SKM-1 treated with dmso at 0.1 percent for 144 hours (cell line): ENCODE results near the gene ZNF727.
"Not testable (repeated sequence)": the region's sequence is repeated elsewhere in the genome, so short reads cannot be mapped to it uniquely, and the experiment has no call there.

Experiments used
- DNase-seq: peaks from one replicate; lab custom pipeline; 2025; ENCODE audit not compliant: unreplicated experiment; lab: John Stamatoyannopoulos, UW

The ZNF727 gene

DNA sequence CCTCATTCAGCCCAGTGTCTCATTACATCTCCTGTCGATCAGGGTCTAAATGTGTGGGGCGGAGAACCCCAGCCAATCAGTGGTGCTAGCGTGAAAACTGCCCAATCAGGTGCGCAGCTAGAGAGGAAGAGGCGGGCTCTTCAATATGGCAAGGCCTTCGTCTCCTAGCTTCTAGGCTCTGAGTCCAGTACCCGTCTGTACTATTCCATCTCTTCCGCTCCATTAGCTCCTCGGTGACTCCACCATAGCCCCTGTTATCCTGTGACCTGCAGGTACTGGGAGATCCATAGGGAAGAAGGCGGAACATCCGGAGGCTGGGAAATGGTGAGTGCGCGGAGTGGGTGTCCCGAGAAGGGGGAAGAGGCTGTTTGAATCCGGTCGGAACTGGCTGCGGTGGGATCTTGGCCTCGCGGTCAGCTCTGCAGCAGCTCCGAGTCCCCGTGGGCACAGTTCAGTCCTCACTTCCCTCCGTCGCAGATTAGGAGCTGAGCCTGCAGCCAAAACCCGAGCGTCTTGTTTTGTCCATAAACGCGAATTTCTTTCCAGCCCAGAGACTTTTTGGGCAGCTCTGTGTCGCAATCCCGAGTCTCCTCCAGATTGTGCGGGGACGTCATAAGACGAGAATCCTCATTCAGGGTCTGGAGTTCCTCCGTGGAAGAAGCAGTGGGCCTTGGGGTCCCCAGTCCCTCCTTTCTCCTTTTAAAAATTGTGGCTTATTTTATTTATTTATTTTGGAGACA is at the start of gene ZNF727:
Gene ZNF727, plus strand, starts transcription at position 134 of the 740 bp plus-strand sequence. Its CDS starts 188 bp downstream, at position 322.
- DNase-seq, result no peak

DNA sequence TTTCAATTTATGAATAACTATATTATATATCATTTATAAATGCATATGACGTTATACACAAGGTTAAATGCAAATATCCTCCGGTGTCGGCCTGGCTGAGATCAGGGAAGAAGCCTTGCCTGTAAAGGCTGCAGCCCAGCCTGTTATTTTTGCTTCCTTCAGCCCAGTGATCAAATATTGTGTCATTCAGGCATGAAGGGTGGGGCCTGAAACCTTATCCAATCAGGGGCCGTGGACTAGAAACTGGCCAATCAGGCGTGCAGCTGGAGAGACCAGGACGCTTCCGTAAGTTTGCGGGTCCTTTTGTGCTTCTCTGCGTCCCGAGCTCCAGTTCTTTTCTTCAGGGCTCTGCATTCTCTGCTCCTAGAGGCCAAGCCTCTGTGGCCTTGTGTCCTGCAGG is 46.7 kb upstream of the ZNF727 start, which contains the start of gene ZNF722:
Gene ZNF722, plus strand, starts transcription at position 301 of the 400 bp plus-strand sequence. CDS start 113 bp downstream, outside the sequence.
- DNase-seq, result no peak

DNA sequence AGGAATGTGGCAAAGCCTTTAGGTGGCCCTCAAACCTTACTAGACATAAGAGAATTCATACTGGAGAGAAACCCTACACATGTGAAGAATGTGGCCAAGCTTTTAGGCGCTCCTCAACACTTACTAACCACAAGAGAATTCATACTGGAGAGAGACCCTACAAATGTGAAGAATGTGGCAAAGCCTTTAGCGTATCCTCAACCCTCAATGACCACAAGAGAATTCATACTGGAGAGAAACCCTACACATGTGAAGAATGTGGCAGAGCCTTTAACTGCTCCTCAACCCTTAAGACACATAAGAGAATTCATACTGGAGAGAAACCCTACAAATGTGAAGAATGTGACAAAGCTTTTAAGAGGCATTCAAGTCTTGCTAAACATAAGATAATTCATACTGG is 29.7 kb upstream of the ZNF727 start:
- DNase-seq, result not testable (repeated sequence)

DNA sequence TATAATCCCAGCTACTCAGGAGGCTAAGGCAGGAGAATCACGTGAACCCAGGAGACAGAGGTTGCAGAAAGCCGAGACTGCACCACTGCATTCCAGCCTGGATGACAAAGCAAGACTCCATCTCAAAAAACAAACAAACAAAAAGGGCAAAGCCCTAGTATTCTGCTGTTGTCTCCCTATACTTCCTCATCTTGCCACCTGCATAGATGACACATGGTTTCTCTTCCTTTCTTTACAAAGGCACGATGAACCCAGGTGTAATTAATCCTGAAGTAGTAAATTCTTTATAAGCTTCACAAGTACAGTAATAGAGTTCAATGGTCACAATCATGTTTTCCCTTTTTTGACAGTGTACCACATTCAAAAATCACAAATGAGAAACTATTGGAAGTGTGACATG is 9.8 kb upstream of the ZNF727 start:
- no peak for DNase-seq

DNA sequence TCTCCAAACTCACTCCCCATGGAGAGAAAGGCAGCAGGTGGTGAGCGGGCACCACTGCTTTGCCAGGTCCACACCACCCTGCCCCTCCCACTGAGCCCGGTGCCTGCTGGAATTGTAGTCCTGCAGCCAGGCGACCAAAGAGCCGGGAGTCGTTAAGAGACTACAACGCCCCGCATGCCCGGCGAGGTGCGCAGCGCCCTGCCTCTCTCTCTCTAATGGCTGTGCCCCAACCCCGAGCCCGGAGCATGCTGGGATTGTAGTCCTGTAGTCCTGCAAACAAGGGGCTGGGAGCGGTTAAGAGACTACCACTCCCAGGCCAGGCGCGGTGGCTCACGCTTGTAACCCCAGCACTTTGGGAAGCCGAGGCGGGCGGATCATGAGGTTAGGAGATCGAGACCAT is 8.1 kb upstream of the ZNF727 start:
- no peak for DNase-seq

DNA sequence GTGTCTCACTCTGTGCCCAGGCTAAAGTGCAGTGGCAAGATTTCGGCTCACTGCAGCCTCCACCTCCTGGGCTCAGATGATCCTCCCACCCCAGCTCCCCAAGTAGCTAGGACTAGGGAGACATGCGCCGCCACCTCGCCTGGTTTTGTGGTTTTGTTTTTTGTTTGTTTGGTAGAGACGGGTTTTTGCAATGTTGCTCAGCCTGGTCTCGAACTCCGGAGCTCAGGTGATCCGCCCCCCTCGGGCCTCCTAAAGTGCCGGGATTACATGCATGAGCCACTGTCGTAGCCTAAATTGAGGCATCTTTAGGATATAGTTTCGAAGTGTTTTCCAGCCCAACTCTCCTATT is 781 bp downstream of the ZNF727 start:
- no peak for DNase-seq

DNA sequence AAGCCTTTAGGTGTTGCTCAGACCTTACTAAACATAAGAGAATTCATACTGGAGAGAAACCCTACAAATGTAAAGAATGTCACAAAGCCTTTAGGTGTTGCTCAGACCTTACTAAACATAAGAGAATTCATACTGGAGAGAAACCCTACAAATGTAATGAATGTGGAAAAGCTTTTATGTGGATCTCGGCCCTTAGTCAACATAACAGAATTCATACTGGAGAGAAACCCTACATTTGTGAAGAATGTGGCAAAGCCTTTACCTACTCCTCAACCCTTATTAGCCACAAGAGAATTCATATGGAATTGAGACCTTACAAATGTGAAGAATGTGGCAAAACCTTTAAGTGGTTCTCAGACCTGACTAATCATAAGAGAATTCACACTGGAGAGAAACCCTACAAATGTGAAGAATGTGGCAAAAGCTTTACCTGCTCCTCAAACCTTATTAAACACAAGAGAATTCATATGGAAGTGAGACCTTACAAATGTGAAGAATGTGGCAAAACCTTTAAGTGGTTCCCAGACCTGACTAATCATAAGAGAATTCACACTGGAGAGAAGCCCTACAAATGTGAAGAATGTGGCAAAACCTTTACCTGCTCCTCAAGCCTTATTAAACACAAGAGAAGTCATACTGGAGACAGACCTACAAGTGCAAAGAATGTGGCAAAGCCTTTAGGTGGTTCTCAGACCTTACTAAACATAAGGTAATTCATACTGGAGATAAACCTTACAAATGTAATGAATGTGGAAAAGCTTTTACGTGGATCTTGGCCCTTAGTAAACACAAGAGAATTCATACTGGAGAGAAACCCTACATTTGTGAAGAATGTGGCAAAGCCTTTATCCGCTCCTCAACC is 32.8 kb downstream of the ZNF727 start:
- not testable (repeated sequence) for DNase-seq

DNA sequence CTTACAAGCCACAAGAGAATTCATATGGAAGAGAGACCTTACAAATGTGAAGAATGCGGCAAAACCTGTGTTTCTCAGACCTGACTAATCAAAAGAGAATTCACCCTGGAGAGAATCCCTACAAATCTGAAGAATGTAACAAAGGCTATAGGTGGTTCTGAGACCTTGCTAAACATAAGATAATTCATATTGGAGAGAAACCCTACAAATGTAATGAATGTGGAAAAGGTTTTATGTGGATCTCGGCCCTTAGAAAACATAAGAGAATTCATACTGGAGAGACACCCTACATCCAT is 33.4 kb downstream of the ZNF727 start:
- DNase-seq, result no peak

DNA sequence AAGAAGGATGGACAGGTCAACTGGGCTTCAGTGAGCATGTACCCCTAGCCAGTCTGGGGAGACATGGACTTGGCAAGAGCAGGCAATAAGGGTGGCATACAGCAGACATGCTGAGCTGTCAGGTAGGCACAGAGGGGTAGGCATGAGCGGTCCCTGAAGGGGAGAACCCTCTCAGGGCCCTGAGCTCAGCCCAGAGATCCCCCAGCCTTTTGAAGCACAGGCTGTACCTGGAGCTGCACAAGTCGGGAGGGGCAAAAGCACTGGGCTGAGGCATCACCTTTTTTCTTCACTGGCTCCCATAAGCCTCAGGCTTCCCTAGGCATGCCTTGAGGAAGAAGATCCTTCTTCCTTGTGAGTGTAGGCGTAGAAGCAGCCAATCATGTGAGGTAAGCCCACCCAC is 42.3 kb downstream of the ZNF727 start:
- no peak for DNase-seq

DNA sequence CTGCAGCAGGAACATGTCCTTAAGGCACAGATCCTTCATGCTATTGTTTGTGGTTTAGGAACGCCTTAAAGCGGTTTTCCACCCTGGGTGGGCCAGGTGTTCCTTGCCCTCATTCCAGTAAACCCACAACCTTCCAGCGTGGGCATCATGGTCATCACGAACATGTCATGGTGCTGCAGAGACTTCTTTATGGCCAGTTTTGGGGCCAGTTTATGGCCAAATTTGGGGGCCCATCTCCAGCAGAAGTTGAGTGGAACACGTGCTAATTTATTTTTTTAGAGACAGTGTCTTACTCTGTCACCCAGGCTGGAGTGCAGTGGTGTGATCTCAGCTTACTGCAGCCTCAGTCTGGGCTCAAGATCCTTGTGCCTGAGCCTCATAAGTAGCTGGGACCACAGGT is 43.6 kb downstream of the ZNF727 start:
- DNase-seq, result not testable (repeated sequence)
